Stimulated activated CD4-positive, alpha-beta T cell treated with anti-CD3 and anti-CD28 coated beads, Interleukin-12 subunit alpha, Interleukin-12 subunit beta, amount 100 ng/mL, for 48 hours (primary cell): ENCODE measurements around the gene H6PD.
"Not testable (repeated sequence)": the region's sequence is repeated elsewhere in the genome, so short reads cannot be mapped to it uniquely, and the experiment has no call there.

Source experiments
- DNase-seq, 3 donors: peaks; one replicate each; pipeline ENCODE4 v3.0.0-alpha.2; 2020; ENCODE audit warnings: low read depth in 2 of 3, low spot score in 1 of 3

The H6PD gene

DNA sequence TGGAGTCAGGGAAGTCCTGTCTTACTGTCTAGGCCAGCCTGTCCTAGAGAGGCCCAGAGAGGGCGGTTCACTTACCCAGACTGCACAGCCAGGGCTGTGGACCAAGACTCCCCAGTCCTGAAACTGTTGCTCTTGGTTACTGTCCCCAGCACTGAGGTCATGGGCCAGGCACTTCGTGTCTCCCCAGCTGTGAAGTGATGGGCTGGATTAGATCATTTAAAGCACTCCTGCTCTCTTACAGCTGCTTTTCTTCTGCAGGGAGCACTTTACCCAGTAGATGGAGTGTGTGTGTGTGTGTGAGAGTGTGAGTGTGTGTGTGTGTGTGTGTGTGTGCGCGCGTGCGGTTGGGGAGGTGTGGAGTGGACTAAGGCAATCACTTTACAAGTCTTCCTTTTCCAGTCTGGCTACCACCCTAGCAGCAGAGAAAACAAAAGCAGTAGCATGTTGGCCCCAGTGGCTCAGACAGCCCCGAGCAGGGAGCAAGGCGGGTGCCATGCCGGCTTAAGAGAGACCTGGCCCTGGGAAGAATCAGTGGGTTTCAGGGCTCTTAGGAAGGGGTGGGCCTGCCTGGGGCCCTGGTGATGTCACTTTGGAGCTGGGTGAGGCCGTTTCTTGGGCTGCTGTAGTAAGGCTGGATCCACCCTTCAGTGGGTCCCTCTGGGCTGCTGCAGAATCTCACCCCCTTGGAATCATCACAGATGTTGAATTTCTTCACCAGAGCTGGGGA lies 60.5 kb downstream of the H6PD start:
- no peak for DNase-seq

DNA sequence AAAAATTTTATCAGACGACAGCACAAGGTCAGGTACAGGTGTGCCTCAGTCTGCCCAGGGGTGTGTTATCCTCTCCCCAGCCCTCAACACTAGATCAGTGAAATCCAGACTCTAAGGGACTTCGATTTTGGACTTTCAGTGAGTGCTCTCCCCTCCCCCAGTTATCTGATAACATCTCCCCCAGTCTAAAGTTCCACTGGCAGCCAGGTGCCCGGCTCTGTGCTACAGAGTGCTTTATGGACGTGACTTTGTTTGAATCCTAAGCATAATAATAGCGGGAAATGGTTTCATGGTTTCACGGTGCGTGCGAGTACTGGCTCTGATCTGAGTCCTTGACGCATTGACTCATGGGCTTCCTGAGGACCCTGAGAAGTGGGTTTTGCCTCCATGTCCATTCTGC lies 61.3 kb downstream of the H6PD start:
- no peak for DNase-seq

DNA sequence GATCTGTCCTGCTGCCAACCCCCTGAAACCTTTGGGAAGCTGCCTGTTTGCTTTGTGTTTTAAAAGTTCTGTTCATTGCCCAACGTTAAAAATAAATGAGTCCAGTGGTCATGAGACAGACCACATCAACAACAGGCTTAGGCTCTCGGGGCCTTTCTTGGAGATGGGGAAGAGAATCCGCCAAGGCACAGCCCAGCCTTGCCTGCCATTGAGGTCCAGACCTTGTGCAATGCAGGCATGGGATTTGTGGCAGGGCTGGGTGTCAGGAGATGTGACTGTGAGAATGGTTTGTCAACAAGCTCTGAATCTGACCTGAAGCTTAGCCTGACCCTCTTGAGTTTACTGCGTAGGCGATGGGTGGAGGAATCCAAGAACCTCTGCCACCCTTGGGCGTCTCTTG lies 62.3 kb downstream of the H6PD start:
- DNase-seq, result no peak

DNA sequence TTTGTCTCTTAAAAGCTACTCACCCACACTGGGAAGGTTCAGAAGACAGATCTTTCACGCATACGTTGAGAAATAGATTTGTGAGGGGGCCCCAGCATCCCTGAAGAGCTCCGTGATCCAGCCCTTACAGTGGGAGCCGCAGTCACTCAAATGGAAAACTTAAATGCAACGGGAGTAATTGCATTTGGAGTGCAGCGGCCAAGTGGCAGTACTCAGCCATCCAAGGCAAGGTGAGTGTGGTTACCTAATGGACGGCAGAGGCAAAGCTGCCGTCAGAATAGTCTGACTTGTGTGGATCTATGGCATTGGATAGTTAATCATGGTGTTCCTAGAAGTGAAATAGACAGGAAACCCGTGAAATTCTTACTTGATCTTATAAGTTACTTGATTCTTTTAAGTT lies 63.3 kb downstream of the H6PD start:
- no peak for DNase-seq

DNA sequence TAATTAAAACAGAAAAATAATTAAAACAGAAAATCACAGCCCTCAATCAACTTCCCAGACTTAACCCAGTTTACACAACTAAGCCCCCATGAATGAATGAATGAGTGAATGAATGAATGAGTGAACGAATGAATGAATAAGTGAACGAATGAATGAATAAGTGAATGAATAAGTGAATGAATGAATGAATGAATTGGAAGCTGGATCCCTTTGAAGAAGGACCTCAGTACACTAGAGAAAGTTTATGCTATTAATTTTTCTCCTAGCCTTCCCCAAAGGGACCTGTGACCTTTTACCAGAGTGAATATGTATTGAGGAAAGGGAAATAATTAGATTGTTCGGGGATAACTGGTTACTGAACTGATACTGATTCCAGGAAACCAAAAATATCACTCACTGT lies 63.7 kb downstream of the H6PD start:
- DNase-seq, result no peak

DNA sequence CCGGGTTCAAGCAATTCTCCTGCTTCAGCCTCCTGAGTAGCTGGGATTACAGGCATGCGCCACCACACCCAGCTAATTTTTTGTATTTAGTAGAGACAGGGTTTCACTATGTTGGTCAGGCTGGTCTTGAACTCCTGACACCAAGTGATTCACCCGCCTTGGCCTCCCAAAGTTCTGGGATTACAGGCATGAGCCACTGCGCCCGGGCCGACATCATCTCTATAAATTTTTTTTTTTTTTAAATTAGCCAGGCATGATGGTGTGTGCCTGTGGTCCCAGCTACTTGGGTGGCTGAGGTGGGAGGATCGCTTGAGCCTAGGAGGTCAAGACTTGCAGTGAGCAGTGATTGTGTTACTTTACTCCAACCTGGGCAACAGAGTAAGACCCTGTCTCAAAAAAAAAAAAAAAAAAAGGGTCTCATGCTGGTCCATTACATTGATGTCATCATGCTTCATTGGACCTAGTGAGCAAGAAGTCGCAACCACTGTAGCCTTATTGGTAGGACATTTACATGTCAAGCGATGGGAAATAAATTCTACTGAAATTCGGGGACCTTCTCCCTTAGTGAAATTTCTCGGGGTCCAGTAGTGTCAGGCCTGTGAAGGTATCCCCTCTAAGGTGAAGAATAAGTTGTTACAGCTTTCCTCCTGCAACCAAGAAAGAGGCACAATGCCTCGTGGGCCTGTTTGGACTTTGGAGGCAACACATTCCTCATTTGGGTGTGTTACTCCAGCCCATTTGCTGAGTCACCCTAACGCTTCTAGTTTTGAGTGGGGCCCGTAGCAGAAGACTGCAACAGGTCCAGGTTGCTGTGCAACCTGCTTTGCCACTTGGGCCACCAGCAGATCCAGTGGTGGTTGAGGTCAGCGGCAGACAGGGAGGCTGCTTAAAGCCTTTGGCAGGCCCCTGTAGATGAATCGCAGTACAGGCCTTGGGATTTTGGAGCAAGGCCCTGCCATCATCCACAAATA lies 65.3 kb downstream of the H6PD start:
- not testable (repeated sequence) for DNase-seq

DNA sequence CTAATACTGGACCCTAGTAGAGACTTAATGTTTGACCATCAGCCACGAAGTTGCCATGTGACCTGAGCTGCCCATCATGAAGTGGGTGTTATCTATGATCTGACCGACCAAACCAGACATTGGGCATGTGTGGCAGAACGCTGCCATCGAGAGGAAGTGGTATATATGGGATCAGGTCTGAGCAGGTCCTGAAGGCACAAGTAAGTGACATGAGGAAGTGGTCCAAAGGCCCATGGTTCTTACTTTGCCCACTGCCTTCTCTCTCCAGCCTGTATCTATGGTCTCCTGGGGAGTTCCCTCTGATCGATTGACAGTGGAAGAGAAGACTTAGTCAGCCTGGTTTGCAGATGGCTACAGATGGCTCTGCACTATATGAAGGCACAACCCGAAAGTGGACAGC lies 66.0 kb downstream of the H6PD start:
- no peak for DNase-seq

DNA sequence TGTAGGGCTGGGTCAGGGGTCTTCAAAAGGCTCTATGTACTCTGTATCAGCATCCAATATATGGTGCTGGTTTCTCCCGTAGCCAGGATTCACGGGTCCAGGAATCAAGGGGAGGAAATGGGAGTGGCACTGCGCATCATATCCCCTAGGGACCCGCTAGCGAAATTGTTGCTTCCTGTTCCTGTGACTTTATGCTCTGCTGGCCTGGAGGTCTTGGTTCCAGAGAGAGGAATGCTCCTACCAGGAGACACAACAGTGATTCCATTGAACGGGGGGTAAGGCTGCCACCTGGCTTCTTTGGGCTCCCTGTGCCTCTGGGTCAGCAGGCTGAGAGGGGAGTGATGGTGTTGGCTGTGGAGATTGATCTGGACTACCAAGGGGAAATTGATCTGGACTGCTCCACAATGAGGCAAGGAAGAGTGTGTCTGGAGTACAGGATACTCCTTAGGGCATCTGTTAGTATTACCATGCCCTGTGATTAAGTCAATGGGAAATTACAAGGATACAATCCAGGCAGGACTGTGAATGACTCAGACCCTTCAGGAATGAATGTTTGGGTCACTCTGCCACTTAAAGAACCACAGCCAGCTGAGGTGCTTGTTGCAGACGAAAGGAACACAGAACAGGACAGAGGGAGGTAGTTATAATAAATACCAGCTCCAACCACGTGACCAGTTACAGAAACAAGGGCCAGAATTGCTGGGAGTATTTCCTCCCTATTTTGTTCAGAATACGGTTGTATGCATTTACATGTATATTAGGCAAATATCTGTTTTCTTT lies 68.4 kb downstream of the H6PD start:
- DNase-seq, result no peak

DNA sequence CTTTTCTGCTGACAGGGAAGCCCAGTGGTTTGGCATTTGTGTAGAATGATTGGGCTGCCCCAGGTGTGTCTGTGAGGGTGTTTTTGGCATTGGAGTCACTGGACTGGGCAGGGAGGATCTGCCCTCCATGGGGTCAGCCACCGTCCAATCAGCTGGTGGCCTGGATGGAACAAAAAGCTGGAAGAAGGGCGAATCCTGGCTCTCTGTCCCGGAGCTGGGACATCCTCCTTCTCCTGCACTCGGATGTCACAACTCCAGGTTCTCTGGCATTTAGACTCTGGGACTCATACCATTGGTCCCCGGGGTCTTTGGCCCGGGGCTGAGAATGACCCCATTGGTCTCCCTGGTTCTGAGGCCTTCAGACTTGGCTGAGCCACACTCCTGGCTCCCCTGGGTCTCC lies 69.3 kb downstream of the H6PD start:
- no peak for DNase-seq

DNA sequence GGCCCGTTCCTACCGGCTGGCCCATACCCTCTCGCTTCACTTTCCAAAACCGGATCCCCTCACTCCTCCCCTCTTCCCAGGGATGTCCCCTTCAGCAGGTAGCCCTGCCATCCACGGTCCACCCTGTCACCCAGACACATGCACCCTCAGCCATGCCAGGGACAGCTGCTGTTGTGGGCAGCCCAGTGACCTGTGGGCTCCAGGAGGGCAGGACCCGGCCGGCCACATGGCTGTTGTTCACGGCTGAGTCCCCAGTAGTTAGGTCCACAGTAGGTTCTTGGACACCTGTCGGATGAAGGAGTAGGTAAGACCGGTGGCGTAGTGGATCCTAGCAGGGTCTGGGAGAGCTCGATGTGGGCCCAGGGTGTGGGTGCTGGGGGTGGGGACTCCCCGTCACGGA lies 70.6 kb downstream of the H6PD start:
- no peak for DNase-seq

DNA sequence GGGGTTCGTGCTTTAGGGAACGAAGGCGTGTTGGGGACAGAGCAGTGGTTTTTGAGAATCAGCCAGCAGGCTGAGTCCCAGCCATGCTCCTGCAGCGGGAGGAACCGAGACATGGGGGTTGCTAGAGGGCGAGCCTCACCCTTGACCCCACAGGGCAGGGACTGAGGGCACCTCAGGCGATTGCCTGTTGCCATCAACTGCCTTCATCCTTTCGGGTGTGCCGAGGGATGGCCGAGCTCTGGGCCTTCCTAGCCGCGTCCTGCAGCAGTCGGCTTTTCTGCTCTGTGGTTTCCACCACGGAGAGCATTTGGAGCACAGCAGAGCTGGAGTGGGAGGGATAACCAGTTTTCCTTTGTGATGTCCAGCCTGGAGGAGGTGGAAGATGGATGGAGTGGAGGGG lies 71.4 kb downstream of the H6PD start:
- no peak for DNase-seq

DNA sequence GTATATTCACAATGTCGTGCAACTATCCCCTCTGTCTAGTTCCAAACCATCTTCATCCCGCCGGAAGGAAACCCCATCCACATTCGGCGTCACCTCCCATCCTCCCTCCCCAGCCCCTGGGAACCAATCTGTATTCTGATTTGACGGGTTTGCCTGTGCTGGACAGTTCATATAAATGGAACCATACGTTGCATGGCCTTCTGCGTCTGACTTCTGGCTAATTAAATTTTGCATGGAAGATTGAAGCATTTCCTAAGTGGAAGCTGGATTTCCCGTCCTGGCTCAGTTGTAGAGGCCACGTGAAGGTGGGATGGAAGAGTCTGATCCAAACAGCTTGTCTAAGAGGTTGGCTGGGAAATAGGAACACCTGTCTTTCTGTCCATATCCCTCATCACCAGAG lies 72.7 kb downstream of the H6PD start:
- no peak for DNase-seq

DNA sequence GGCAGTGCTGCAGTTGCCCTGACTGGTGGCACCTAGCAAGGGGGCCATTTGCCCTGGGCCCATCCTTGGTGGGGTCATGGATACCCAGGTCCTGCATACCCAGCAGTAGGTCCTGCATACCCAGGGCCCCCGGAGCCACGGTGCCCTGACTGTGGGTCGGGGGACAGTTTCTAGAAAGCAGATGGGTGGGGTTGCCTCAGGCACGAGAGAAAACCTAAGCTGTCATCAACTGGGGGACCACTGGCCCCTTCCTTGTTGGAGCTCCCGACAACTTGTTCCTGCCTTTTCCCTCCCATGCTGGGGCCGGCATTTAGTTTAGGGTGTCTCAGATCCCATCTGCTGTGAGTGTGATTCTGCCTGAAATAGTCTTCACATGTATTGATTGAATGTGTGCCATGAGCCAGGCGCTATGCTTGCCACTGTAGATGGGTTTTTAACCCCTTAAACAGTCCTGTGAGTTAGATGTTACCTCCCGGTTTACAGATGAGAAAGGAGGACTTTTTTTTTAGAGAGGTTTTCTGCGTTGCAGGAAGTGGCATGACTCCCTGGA lies 73.7 kb downstream of the H6PD start:
- DNase-seq, result no peak

DNA sequence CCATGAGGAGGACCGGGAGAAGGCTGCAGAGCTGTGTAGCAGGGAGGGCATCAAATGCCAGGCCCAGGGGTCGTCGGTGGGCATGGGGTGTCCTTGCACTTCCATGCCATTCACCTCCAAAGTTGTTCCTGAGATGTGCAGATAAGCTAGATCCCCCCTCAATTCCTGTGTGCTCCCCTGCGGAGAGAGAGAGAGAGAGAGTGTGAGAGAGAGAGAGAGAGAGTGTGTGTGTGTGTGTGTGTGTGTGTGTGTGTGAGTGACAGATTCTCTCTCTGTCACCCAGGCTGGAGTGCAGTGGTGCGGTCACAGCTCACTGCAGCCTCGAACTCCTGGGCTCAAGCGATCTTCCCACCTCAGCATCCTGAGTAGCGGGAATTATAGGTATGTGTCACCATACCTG lies 74.5 kb downstream of the H6PD start:
- DNase-seq, result no peak

DNA sequence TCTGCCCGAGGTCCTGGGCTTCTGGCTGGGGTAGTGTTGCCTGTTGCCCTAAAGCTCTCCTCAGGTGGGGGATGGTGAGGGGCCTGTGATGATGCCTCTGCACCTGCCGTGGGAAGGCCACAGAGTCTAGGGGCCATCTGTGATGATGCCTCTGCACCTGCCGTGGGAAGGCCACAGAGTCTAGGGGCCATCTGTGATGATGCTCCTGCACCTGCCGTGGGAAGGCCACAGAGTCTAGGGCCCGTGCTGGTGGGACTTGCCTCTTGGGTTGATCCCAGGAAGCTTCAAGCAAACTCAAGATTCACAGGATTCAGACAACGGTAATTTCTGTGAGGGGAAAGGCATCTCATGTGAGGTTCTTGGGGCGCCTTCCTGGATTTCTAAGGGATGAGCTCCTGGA lies 75.4 kb downstream of the H6PD start:
- no peak for DNase-seq

DNA sequence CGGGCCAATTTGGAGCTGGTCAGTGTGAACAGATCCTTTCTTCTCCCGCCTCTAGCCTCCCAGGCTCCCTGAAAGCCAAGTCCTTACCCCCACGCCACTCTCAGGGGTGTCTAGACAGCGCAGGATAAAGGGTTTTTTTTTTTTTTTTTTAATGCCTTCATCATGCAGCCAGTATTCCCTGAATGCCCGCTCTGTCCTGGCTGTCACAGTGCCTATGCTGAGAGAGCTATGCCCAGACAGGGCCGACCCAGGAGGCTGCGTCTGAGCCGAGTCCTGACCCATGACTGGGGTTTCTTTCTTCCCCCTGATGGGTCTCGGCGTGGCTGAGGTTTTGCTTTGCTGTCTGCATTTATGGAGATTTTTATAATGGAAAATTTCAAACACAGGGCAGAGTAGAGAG lies 76.5 kb downstream of the H6PD start:
- no peak for DNase-seq

DNA sequence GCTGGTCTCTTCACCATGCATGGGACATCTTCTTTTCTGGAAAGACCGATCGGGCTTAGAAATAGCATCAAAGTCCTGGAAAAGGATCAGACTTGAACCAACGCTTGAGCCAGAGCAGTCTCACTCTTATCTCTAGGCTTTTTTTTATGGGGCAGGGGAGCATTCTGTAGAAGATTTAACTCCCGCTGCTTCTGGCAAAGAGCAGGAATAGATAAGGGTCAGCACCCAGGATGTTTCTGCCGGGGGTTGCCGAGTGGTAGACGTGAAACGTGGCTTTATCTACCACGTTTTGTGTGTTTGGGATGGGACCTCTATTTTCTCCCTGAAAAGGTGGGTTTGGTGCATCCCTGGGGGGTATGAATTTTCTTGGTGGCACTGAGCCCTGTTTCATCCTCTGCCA lies 76.9 kb downstream of the H6PD start:
- no peak for DNase-seq

DNA sequence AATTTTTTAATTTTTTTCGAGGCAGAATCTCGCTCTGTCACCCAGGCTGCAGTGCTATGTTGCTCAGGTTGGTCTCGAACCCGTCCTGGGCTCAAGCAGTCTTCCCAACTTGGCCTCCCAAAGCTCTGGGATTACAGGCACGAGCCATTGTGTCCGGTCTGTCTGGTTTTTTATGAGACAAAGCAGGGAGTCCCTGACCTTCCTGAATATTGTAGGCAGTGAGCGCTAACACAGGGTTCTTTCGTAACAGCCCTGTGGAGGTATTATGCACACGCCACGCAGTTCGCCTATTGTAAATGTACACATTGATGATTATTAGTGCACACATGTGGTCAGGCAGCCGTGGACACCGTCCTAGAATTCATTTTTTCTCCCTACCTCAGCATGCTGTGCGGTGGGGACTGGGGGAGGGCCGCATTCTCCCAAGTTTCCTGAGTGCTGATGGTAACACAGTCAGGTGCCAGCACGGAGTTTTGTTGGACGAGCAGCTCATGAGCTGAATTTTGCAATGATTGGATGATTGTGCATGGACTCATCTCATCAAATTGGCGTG lies 77.7 kb downstream of the H6PD start:
- DNase-seq, result no peak

DNA sequence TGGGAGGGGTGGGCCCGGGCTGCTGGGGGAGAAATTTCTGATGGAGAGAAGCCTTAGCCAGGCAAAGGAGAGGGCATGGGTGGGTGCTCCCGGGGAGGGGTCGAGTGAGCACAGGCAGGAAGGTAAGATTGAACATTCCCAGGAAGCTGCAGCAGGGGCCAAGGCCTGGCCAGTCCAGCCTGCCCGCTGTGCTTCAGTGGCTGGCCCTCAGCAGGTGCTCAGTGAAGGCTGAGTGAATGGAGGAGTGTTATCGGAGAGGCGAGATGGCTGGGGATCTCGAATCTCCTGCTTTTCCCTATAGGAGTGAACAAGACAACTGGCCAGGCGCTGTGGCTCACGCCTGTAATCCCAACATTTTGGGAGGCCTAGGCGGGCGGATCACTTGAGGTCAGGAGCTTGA lies 79.0 kb downstream of the H6PD start:
- no peak for DNase-seq

DNA sequence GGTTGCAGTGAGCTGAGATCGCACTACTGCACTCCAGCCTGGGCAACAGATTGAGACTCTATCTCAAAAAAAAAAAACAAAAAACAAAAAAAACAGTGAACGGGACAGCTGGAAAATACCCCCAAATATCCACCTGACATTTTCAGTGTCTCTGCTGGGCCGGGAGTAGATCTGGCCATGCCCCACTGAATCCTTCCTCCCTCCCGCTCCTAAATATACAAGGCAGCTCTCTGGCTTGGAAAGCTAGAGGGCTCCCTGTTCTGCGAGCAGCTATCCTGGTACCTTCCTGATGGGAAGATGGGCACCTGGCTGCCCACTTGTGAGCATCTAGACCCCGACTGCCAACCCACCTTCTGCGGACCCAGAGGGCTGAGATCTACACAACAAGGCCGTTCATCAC lies 79.5 kb downstream of the H6PD start:
- no peak for DNase-seq

DNA sequence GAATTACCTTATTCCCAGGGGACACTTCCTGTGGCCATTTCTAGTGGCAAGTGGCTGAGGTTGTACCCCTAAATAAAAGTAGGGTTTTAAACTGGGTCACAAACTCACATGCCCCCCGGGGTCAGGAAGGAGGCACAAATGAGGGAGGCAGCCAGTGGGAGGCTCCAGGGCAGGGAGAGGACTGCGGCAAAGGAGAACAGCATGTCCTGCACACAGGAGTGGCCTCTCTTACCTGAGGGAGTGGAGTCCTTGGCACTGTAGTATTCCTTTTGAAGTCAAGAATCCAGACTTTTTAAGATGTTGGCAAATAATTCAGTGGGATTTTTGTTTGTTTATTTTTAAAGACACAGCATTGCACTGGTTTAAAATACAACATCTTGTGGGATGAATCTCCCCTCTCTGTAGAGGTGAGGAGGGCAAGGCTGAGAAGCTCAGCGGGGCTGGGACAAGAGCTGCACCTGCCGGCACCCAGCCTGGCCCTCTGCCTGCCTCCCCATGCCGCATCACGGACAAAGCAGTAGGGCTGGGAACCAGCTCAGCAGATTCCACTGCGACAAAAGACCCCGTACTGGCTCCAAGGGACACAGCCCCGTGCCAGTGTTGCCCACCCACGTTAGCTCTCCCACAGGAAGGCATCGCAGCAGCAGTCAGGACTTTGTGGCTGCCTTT lies 80.3 kb downstream of the H6PD start:
- DNase-seq, result no peak
